Smooth muscle cell of the coronary artery (primary cell): ENCODE measurements around the gene DEFB127. TPM values are rescaled to one million over a fixed set of nuclear protein-coding genes. Genes with fewer than 3 reads are reported as not detected.

Experiments
- total RNA-seq: library from RNA; depleted of rRNA; stranded (reverse); fragments of >200 nt; gene quantifications from 2 replicates; pipeline ENCODE4 v1.2.3, GENCODE V29; 2014; ENCODE audit warnings: low replicate concordance

The DEFB127 gene
- total RNA-seq, result not detected in 2 replicates

GRCh38 chr20:157154-157553 is at the start of gene DEFB127:
Gene DEFB127 (plus strand): TSS chr20:157454. CDS start chr20:157545, 91 bp downstream.

GRCh38 chr20:142290-142689 is 15.0 kb upstream of the DEFB127 start, which contains the start of gene DEFB126:
Gene DEFB126 (plus strand): TSS chr20:142590. CDS start chr20:142629, 39 bp downstream.

GRCh38 chr20:189611-190010 is 32.4 kb downstream of the DEFB127 start, which contains the start of gene DEFB128:
Gene DEFB128 (minus strand): TSS chr20:189711. CDS start chr20:189623, 88 bp downstream.

Other genes with a start within 250 kb of the DEFB127 start
- gene DEFB125, start 69.8 kb upstream of the DEFB127 start, total RNA-seq, result not detected in 2 replicates
- not detected in 2 replicates for gene DEFB126, start 14.9 kb upstream of the DEFB127 start, total RNA-seq
- gene DEFB128, start 32.3 kb downstream of the DEFB127 start, total RNA-seq, result not detected in 2 replicates
- gene DEFB129, start 69.8 kb downstream of the DEFB127 start, total RNA-seq, result not detected in 2 replicates
- gene DEFB132, start 100.3 kb downstream of the DEFB127 start, total RNA-seq, result not detected in 2 replicates
- 1.1 and 3.3 TPM in 2 replicates for gene C20orf96, start 133.3 kb downstream of the DEFB127 start, total RNA-seq
- gene ZCCHC3, start 140.1 kb downstream of the DEFB127 start, total RNA-seq, result 8.3 and 15.0 TPM in 2 replicates
- 2.1 and 2.8 TPM in 2 replicates for gene SOX12, start 168.1 kb downstream of the DEFB127 start, total RNA-seq
- 15.6 and 17.5 TPM in 2 replicates for gene NRSN2, start 189.7 kb downstream of the DEFB127 start, total RNA-seq
- 40.0 and 42.1 TPM in 2 replicates for gene TRIB3, start 223.3 kb downstream of the DEFB127 start, total RNA-seq